ENCODE measurements around the gene OR8K3. TPM values are rescaled to one million over a fixed set of nuclear protein-coding genes. Genes with fewer than 3 reads are reported as not detected.

OR8K3 gene
- total and polyA plus RNA-seq, 10 of the 15 experiments (the other 5 are each of a cell fraction or from before 2014, with no cell fraction given) = not detected

GRCh38 chr11:56273854-56274253 is 41.1 kb upstream of the OR8K3 start, which contains the start of gene OR5T1:
TSS of gene OR5T1 (plus strand) at chr11:56274154. CDS start at chr11:56275639, 1,485 bp downstream.
- Histone ChIP-seq H3K36me3 (ENCODE audit: control insufficient read depth in 2 of 2, insufficient read depth in 2 of 2, low read length in 1 of 2) (no peaks in the 10 kb centered on the region), H3K4me3 (no peak within 1 kb of the TSS), H2AFZ (ENCODE audit: control insufficient read depth, low read depth, low read length) (no peak within 1 kb of the TSS), H3K27me3 (replicated peaks in 1 of 2; ENCODE audit: control insufficient read depth in 2 of 2, insufficient read depth in 2 of 2, low read length in 1 of 2) (no peaks in the 10 kb centered on the region), H3K9me3 (replicated peaks; ENCODE audit: control insufficient read depth, insufficient read depth, low read length) (no peaks in the 10 kb centered on the region), H3K27ac (ENCODE audit: control insufficient read depth, insufficient read depth) (no peak within 1 kb of the TSS), H3K4me2 (ENCODE audit: control insufficient read depth, insufficient read depth) (no peak within 1 kb of the TSS), H3K4me1 (ENCODE audit: control insufficient read depth, insufficient read depth, low read length) (no peaks in the 10 kb centered on the region), H3K79me2 (ENCODE audit: control insufficient read depth, insufficient read depth, low read length) (no peaks in the 10 kb centered on the region), H4K20me1 (ENCODE audit: control insufficient read depth, insufficient read depth) (no peaks in the 10 kb centered on the region), H3K9ac (ENCODE audit: control insufficient read depth, insufficient read depth, low read length) (no peak within 1 kb of the TSS)
- SMC1A ChIA-PET (ENCODE audit: uncharacterized antibody, unreplicated experiment) = interaction anchor here (0.6 kb wide), 1 partner anchor 13 kb away, joined by 4 read pairs; no protein-coding TSS in a partner anchor
- RAD21 ChIA-PET (ENCODE audit: unreplicated experiment) = no interaction called here
- POLR2A ChIA-PET = no interaction called here
- in situ Hi-C loops (cut with MboI) (no loop called here), intact Hi-C loops (cut with micrococcal nuclease; ENCODE audit: unreplicated experiment) (no loop called here)
- DNase-seq (ENCODE audit: low read depth, low spot score) = no peak
- CTCF ChIA-PET = no interaction called here
- no peak for FAIRE-seq
- BruUV-seq (replicated peaks) = no TSS peak
- no peak for ATAC-seq
- no peak for TF ChIP-seq SP1 (IDR thresholded peaks at IDR 0.05; ENCODE audit: low read depth, low read length)
- no peak for TF ChIP-seq SUPT20H (IDR thresholded peaks at IDR 0.05; ENCODE audit: borderline replicate concordance, control insufficient read depth, low read depth, low read length)
- no peak for TF ChIP-seq CREB1 (IDR thresholded peaks at IDR 0.05; ENCODE audit: low read depth)
- TF ChIP-seq ATF3 (IDR thresholded peaks at IDR 0.05; ENCODE audit: borderline replicate concordance, extremely low read depth, low read depth, low read length) = no peak
- no peak for TF ChIP-seq SKIL (IDR thresholded peaks at IDR 0.05; ENCODE audit: low read depth, poor library complexity, severe bottlenecking)
- no peak for TF ChIP-seq IRF4 (IDR thresholded peaks at IDR 0.05; ENCODE audit: low read depth, low read length)
- TF ChIP-seq IRF3 (IDR thresholded peaks at IDR 0.05) = no peak
- TF ChIP-seq TARDBP (IDR thresholded peaks at IDR 0.05; ENCODE audit: borderline replicate concordance) = no peak
- TF ChIP-seq, protein P1, sequence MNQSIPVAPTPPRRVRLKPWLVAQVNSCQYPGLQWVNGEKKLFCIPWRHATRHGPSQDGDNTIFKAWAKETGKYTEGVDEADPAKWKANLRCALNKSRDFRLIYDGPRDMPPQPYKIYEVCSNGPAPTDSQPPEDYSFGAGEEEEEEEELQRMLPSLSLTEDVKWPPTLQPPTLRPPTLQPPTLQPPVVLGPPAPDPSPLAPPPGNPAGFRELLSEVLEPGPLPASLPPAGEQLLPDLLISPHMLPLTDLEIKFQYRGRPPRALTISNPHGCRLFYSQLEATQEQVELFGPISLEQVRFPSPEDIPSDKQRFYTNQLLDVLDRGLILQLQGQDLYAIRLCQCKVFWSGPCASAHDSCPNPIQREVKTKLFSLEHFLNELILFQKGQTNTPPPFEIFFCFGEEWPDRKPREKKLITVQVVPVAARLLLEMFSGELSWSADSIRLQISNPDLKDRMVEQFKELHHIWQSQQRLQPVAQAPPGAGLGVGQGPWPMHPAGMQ (IDR thresholded peaks at IDR 0.05; ENCODE audit: borderline replicate concordance) = no peak
- TF ChIP-seq FOXK2 (IDR thresholded peaks at IDR 0.05) = no peak
- TF ChIP-seq RAD51 (IDR thresholded peaks at IDR 0.05) = no peak
- TF ChIP-seq MEF2A (IDR thresholded peaks at IDR 0.05; ENCODE audit: insufficient read depth, low read depth, low read length) = no peak
- TF ChIP-seq ZNF687 (IDR thresholded peaks at IDR 0.05) = no peak
- TF ChIP-seq ZNF207 (IDR thresholded peaks at IDR 0.05; ENCODE audit: borderline replicate concordance) = no peak
- TF ChIP-seq NR2F1 (conservative IDR thresholded peaks at IDR 0.05) = no peak
- no peak for TF ChIP-seq RFX5 (IDR thresholded peaks at IDR 0.05; ENCODE audit: low read depth, low read length)

Data from GM12878 (cell line).